ENCODE data around the gene NCKAP5. TPM values are rescaled to one million over a fixed set of nuclear protein-coding genes. Genes with fewer than 3 reads are reported as not detected.

NCKAP5 gene
- total RNA-seq, 1 donor from 2014 or later = 8.8 TPM

DNA sequence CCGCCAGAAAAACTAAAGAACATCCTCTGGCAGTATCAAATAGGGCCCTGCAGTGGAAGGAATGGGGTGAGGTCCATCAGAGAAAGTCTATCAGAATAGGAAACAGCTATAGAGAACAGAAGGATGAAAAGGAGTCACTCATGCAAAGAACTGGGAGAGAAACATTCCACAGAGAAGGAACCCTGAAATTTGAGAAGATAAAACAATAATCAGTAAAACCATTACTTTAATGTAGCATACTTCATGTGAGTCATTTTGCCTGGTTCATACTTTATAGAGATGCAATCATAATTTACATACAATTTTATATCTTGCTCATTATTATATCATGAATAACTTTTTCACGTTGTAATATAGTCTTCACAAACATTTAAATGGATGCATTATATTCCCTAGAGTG is 402.2 kb downstream of the NCKAP5 start:
- Histone ChIP-seq H3K36me3 (no peaks in the 10 kb centered on the region), H3K4me3 (no peak overlapping the region)

DNA sequence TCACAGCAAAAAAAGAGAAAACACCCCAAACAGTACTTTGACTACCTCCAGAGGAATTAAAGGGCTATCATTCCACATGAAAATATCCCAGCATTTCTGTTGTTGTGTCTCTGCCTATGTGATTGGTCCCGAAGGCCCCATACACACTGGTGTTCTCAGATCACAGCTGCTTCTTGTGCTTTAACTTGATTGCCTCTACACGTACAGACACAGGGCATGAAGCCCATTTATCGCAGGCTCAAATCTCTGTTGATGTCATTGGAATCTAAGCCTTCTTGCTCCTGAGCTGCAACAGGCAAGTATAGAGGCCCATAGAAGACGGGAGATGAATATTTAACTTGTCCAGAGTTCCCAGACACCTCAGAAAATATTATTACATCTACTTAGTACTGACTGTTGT is 405.2 kb downstream of the NCKAP5 start:
- intact Hi-C loops (cut with DNase I) = no loop called here
- Histone ChIP-seq H3K27ac (no peak overlapping the region), H3K27me3 (no peaks in the 10 kb centered on the region), H3K4me1 (no peaks in the 10 kb centered on the region), H3K36me3 (no peaks in the 10 kb centered on the region), H3K4me3 (no peak overlapping the region), H3K9me3 (no peaks in the 10 kb centered on the region)
- TF ChIP-seq, protein P1, sequence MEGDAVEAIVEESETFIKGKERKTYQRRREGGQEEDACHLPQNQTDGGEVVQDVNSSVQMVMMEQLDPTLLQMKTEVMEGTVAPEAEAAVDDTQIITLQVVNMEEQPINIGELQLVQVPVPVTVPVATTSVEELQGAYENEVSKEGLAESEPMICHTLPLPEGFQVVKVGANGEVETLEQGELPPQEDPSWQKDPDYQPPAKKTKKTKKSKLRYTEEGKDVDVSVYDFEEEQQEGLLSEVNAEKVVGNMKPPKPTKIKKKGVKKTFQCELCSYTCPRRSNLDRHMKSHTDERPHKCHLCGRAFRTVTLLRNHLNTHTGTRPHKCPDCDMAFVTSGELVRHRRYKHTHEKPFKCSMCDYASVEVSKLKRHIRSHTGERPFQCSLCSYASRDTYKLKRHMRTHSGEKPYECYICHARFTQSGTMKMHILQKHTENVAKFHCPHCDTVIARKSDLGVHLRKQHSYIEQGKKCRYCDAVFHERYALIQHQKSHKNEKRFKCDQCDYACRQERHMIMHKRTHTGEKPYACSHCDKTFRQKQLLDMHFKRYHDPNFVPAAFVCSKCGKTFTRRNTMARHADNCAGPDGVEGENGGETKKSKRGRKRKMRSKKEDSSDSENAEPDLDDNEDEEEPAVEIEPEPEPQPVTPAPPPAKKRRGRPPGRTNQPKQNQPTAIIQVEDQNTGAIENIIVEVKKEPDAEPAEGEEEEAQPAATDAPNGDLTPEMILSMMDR (IDR thresholded peaks at IDR 0.05) = no peak
- TF ChIP-seq POLR2AphosphoS5 (IDR thresholded peaks at IDR 0.05; ENCODE audit: insufficient read depth in 1 of 2, low read depth in 1 of 2) (no peak), POLR2A (IDR thresholded peaks at IDR 0.05) (no peak)
- no peak for DNase-seq (ENCODE audit: extremely low spot score in 2 of 2)

More for the DNA sequence above, 402.2 kb downstream of the NCKAP5 start:
- TF ChIP-seq POLR2AphosphoS5 (IDR thresholded peaks at IDR 0.05; ENCODE audit: insufficient read depth in 1 of 2, low read depth in 1 of 2) (no peak), POLR2A (IDR thresholded peaks at IDR 0.05) (no peak)
- TF ChIP-seq, protein P1 (IDR thresholded peaks at IDR 0.05) = no peak
- H3K4me1 ChIP-seq = no peaks in the 10 kb centered on the region
- no peak for DNase-seq (ENCODE audit: extremely low spot score in 2 of 2)
- intact Hi-C loops (cut with DNase I) = no loop called here
- H3K27ac ChIP-seq = no peak overlapping the region
- no peaks in the 10 kb centered on the region for H3K27me3 ChIP-seq
- no peaks in the 10 kb centered on the region for H3K9me3 ChIP-seq

DNA sequence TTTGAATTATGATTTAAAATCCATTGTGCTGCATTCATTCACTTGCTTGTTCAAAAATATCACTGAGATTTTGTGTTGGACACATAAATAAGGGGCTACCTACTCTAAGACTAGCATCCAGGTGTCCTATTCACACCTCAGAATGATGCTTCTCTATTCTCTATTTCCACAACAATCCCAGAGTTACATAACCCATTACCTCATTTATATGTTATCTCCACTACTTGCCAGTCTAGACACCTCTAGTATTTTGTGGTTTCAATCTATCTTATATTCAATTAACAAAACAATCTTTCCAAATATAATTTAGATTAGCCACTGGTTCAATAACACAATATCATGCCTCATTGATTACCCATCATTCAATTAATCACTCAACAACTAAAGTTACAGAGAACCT is 409.8 kb downstream of the NCKAP5 start:
- Histone ChIP-seq H3K4me1 (no peaks in the 10 kb centered on the region), H3K27ac (no peak overlapping the region), H3K36me3 (no peaks in the 10 kb centered on the region), H3K27me3 (no peaks in the 10 kb centered on the region), H3K9me3 (no peaks in the 10 kb centered on the region), H3K4me3 (no peak overlapping the region)
- TF ChIP-seq POLR2AphosphoS5 (IDR thresholded peaks at IDR 0.05; ENCODE audit: insufficient read depth in 1 of 2, low read depth in 1 of 2) = no peak
- TF ChIP-seq, protein P1 (IDR thresholded peaks at IDR 0.05) = no peak
- no peak for TF ChIP-seq POLR2A (IDR thresholded peaks at IDR 0.05)
- intact Hi-C loops (cut with DNase I) = no loop called here
- no peak for DNase-seq (ENCODE audit: extremely low spot score in 2 of 2)

DNA sequence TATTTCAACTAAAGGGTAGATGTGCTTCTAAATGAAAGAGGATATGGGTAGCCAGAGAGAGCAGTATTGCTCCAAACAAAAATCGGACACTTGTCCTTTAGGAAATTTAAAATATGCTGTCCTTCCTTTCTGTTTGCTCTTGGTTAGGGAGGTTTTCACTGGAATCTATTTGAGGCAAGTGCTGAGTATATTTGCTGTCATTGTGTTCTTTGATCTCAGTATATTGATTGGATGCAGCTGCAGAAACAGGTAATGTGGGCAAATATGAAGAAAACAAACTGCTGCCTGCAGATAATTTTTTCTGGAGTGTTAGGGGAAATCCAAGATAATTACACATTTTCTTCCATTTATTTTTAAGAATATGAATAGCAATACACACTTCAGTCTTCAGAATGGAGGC is 410.2 kb downstream of the NCKAP5 start:
- Histone ChIP-seq H3K9me3 (no peaks in the 10 kb centered on the region), H3K27ac (no peak overlapping the region), H3K36me3 (no peaks in the 10 kb centered on the region), H3K27me3 (no peaks in the 10 kb centered on the region), H3K4me3 (no peak overlapping the region), H3K4me1 (no peaks in the 10 kb centered on the region)
- DNase-seq (ENCODE audit: extremely low spot score in 2 of 2) = no peak
- TF ChIP-seq POLR2AphosphoS5 (IDR thresholded peaks at IDR 0.05; ENCODE audit: insufficient read depth in 1 of 2, low read depth in 1 of 2) = no peak
- TF ChIP-seq POLR2A (IDR thresholded peaks at IDR 0.05) = no peak
- TF ChIP-seq, protein P1 (IDR thresholded peaks at IDR 0.05) = no peak
- intact Hi-C loops (cut with DNase I) = no loop called here

DNA sequence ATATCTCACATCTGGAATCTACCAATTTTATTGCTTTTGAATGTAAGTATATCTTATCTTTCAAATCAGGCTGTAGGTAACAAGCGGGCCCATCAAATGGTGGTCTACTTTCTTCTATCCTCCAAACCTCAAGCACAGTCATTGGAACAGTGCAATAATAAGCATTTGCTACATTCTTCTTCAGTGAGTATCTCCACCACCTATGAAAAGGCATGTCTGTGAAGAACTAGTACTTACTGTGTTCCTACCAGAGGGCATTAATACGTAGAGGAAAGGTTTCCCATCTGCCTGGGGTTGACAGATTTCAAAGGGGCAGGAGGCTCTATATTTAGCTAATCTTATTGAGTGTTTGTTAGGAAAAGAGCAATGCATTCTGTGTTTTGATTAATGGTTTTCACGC is 411.1 kb downstream of the NCKAP5 start:
- no peak overlapping the region for H3K27ac ChIP-seq
- intact Hi-C loops (cut with DNase I) = no loop called here
- DNase-seq (ENCODE audit: extremely low spot score in 2 of 2) = no peak

More for the DNA sequence above, 411.1 kb downstream of the NCKAP5 start:
- H3K27me3 ChIP-seq = no peaks in the 10 kb centered on the region
- TF ChIP-seq POLR2A (IDR thresholded peaks at IDR 0.05) (no peak), POLR2AphosphoS5 (IDR thresholded peaks at IDR 0.05; ENCODE audit: insufficient read depth in 1 of 2, low read depth in 1 of 2) (no peak)
- TF ChIP-seq, protein P1 (IDR thresholded peaks at IDR 0.05) = no peak
- no peaks in the 10 kb centered on the region for H3K9me3 ChIP-seq
- H3K36me3 ChIP-seq = no peaks in the 10 kb centered on the region
- no peak overlapping the region for H3K4me3 ChIP-seq
- no peaks in the 10 kb centered on the region for H3K4me1 ChIP-seq

All from vagina (tissue), 2 donors.